Natural killer cell (primary cell): ENCODE results near the gene AGBL4. TPM values are rescaled to one million over a fixed set of nuclear protein-coding genes. Genes with fewer than 3 reads are reported as not detected.

ENCODE experiments used
- ATAC-seq, 3 donors: fragments of 150-1000 bp in 2 of 3; fragments of 200-7000 bp in 1 of 3; cut with Tn5 transposase; 1 replicate in 1 of 3; 2 replicates in 2 of 3; pipeline ENCODE4 v1.10.0; 2021; ENCODE audit warnings: mild to moderate bottlenecking in 2 of 3, moderate library complexity in 2 of 3
- DNase-seq, 2 donors: peaks; one replicate each; pipeline versions ENCODE4 v3.0.0 to v3.0.0-alpha.2; 2013 to 2021; ENCODE audit warnings: mixed read lengths in 1 of 2
- H3K27ac ChIP-seq: one replicate; pipeline ENCODE4 v1.5.1; 2013; ENCODE audit warnings: mild to moderate bottlenecking, low read length
- H3K27me3 ChIP-seq: one replicate; pipeline ENCODE4 v1.6.1; 2013; ENCODE audit warnings: low read length; ENCODE audit not compliant: control insufficient read depth, insufficient read depth
- H3K36me3 ChIP-seq: one replicate; pipeline ENCODE4 v1.6.1; 2013; ENCODE audit warnings: low read length; ENCODE audit not compliant: control insufficient read depth, insufficient read depth
- H3K4me1 ChIP-seq: one replicate; pipeline ENCODE4 v1.6.1; 2013; ENCODE audit warnings: low read length; ENCODE audit not compliant: control insufficient read depth, insufficient read depth
- H3K4me3 ChIP-seq: one replicate; pipeline ENCODE4 v1.5.1; 2013; ENCODE audit warnings: low read length
- H3K9me3 ChIP-seq: one replicate; pipeline ENCODE4 v1.6.1; 2013; ENCODE audit warnings: low read length; ENCODE audit not compliant: control insufficient read depth, insufficient read depth
- H3K27ac Mint-ChIP-seq, 2 donors: one replicate each; pipeline ENCODE4 v1.8.0; 2022; ENCODE audit warnings: mild to moderate bottlenecking in 2 of 2, mixed read lengths in 2 of 2, moderate library complexity in 1 of 2
- H3K27me3 Mint-ChIP-seq, 2 donors: one replicate each; pipeline ENCODE4 v1.8.0; 2022; ENCODE audit warnings: low read depth in 2 of 2, mixed read lengths in 2 of 2
- H3K36me3 Mint-ChIP-seq: one replicate; pipeline ENCODE4 v1.8.0; 2022; ENCODE audit warnings: mixed read lengths
- H3K4me1 Mint-ChIP-seq, 2 donors: one replicate each; pipeline ENCODE4 v1.8.0; 2022; ENCODE audit warnings: mixed read lengths in 2 of 2
- H3K4me3 Mint-ChIP-seq: one replicate; pipeline ENCODE4 v1.8.0; 2022; ENCODE audit warnings: mild to moderate bottlenecking, moderate library complexity, mixed read lengths
- H3K9me3 Mint-ChIP-seq, 2 donors: one replicate each; pipeline ENCODE4 v1.8.0; 2022; ENCODE audit warnings: mixed read lengths in 2 of 2
- CTCF ChIP-seq: fragments of 200-600 bp; IDR thresholded peaks from one replicate; pipeline ENCODE4 v1.8.0; 2022; ENCODE audit warnings: antibody characterized with exemption
- WGBS: methylation state at CpG from one replicate; pipeline ENCODE4 v1.1.7; 2013; ENCODE audit warnings: missing lambda C conversion rate; ENCODE audit not compliant: insufficient coverage; 5-methylcytosine and 5-hydroxymethylcytosine counted together
- intact Hi-C: fragments of 100-400 bp; cut with micrococcal nuclease; formaldehyde crosslinking; loops from one replicate; pipeline ENCODE4 v1.14.2; 2022
- total RNA-seq, 4 donors: library from RNA; stranded (reverse); fragments of 120-200 nt in 1 of 4; gene quantifications; one replicate each; pipeline versions ENCODE4 v1.2.3 to v1.2.4, GENCODE V29; 2013 to 2022

Gene AGBL4
- total RNA-seq, 3 donors from 2014 or later (not counting 1 experiment from before 2014, with no cell fraction given), result not detected

- Histone ChIP-seq H3K4me3 (no peak overlapping the region), H3K27ac (no peak overlapping the region), H3K4me1 (no peaks in the 10 kb centered on the region), H3K36me3 (no peaks in the 10 kb centered on the region), H3K9me3 (no peaks in the 10 kb centered on the region), H3K27me3 (no peaks in the 10 kb centered on the region)
- WGBS, result 80% methylated on average over 1 of the region's 4 CpGs
- no peak overlapping the region for H3K4me3 Mint-ChIP-seq
- H3K9me3 Mint-ChIP-seq, result peaks cover 2 to 4% of the 10 kb centered on the region in 2 donors
- H3K4me1 Mint-ChIP-seq, result no peaks in the 10 kb centered on the region
- DNase-seq (no peak), ATAC-seq (no peak)
- intact Hi-C loops, result no loop called here
- H3K36me3 Mint-ChIP-seq, result no peaks in the 10 kb centered on the region
- no peaks in the 10 kb centered on the region for H3K27me3 Mint-ChIP-seq
- no peak for TF ChIP-seq CTCF
- no peak overlapping the region for H3K27ac Mint-ChIP-seq
Measured at GRCh38 chr1:49465486-49466185, 558.1 kb downstream of the AGBL4 start.

- WGBS, result 86% methylated on average over 2 of the region's 2 CpGs
- Histone ChIP-seq H3K36me3 (no peaks in the 10 kb centered on the region), H3K9me3 (no peaks in the 10 kb centered on the region), H3K4me3 (no peak overlapping the region), H3K27me3 (no peaks in the 10 kb centered on the region), H3K27ac (no peak overlapping the region), H3K4me1 (no peaks in the 10 kb centered on the region)
- intact Hi-C loops, result no loop called here
- Mint-ChIP-seq H3K4me1 (no peaks in the 10 kb centered on the region), H3K27ac (no peak overlapping the region), H3K9me3 (peaks cover 12 to 13% of the 10 kb centered on the region in 2 donors), H3K4me3 (no peak overlapping the region), H3K36me3 (peaks cover 11% of the 10 kb centered on the region), H3K27me3 (no peaks in the 10 kb centered on the region)
- TF ChIP-seq CTCF, result no peak
- DNase-seq (no peak), ATAC-seq (no peak)
Measured at GRCh38 chr1:49448200-49448599, 575.6 kb downstream of the AGBL4 start.

GRCh38 chr1:49436865-49437264 is 586.9 kb downstream of the AGBL4 start:
- H3K4me3 ChIP-seq, result no peak overlapping the region
- no peaks in the 10 kb centered on the region for H3K4me1 ChIP-seq
- peaks cover 3% of the 10 kb centered on the region for H3K9me3 ChIP-seq
- DNase-seq (no peak), ATAC-seq (no peak)
- Mint-ChIP-seq H3K27me3 (no peaks in the 10 kb centered on the region), H3K27ac (no peak overlapping the region), H3K9me3 (peaks cover 9 to 12% of the 10 kb centered on the region in 2 donors), H3K4me1 (no peaks in the 10 kb centered on the region), H3K36me3 (no peaks in the 10 kb centered on the region), H3K4me3 (no peak overlapping the region)
- no peaks in the 10 kb centered on the region for H3K27me3 ChIP-seq
- intact Hi-C loops, result no loop called here
- H3K36me3 ChIP-seq, result no peaks in the 10 kb centered on the region
- no peak for TF ChIP-seq CTCF
- no peak overlapping the region for H3K27ac ChIP-seq
- 67% methylated on average over 1 of the region's 2 CpGs for WGBS

- no peaks in the 10 kb centered on the region for H3K4me1 ChIP-seq
- intact Hi-C loops, result no loop called here
- no peaks in the 10 kb centered on the region for H3K36me3 ChIP-seq
- H3K9me3 Mint-ChIP-seq, result peaks cover 6 to 8% of the 10 kb centered on the region in 2 donors
- no peak overlapping the region for H3K4me3 Mint-ChIP-seq
- no peaks in the 10 kb centered on the region for H3K27me3 ChIP-seq
- no peaks in the 10 kb centered on the region for H3K36me3 Mint-ChIP-seq
- H3K9me3 ChIP-seq, result peaks cover 3% of the 10 kb centered on the region
- no peak for DNase-seq
- no peaks in the 10 kb centered on the region for H3K27me3 Mint-ChIP-seq
- ATAC-seq, result no peak
- no peaks in the 10 kb centered on the region for H3K4me1 Mint-ChIP-seq
- no peak overlapping the region for H3K4me3 ChIP-seq
- H3K27ac Mint-ChIP-seq, result no peak overlapping the region
- H3K27ac ChIP-seq, result no peak overlapping the region
- TF ChIP-seq CTCF, result no peak
Measured at GRCh38 chr1:49435291-49435690, 588.5 kb downstream of the AGBL4 start.
